HG03039 (cell line): Measurements from ENCODE around the gene SNX3.
"Not testable (repeated sequence)": the region's sequence is repeated elsewhere in the genome, so short reads cannot be mapped to it uniquely, and the experiment has no call there.

Experiments
- ATAC-seq: cut with Tn5 transposase; IDR thresholded peaks from one replicate; pipeline ENCODE4 v1.9.1; 2021; ENCODE audit warnings: mild to moderate bottlenecking, moderate library complexity; ENCODE audit not compliant: unreplicated experiment

Gene SNX3

GRCh38 chr6:108263371-108263770 lies 2.5 kb upstream of the SNX3 start:
- no peak for ATAC-seq

GRCh38 chr6:108260126-108260808 lies 573 bp downstream of the SNX3 start:
- ATAC-seq = peak; percentile 5

DNA sequence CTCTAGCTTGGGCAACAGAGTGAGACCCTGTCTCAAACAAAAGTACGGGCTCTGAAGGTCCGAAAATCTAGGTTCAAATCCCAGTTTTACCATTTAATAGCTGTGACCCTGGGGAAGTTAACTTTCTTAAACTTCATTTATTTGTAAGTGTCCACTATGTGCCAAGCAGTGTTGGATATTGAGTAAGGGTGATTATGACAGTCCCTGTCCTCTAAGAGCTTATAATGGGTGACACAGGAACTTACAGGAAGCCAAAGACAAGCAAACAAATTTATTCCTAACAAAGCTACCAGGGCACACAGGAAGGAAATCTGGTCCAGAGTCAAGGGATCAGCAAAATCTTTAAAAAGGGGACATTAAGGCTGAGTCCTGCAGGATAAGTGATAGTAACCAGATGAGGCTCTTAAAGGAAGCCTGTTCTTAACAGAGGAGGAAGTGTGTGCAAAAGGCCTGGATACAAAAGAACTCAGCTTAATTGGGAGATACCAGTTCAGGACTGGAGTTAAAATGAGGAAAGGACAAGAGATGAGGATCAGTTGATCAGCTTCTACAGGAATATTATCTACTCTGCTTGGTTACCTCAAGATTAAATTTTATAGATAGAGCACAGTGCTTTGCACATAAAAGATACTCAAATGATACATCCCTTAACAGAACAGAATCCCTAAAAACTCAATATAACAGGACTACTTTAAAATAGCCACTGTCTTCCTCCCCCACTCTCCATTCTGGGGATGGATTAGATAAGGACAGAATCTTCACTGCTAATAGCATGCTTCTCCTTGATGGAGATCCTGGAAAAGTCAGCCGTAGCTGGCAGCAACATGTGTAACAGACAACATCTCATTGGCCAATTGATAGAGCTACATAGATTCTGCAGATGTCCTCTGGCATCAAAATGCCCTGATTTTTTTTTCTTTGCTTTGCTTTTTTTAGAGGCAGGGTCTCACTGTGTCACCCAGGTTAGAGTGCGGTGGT lies 6.1 kb downstream of the SNX3 start:
- no peak for ATAC-seq

- ATAC-seq = no peak
These were observed 7.6 kb downstream of the SNX3 start for GRCh38 chr6:108253241-108253640.

- no peak for ATAC-seq
These were observed 8.8 kb downstream of the SNX3 start for GRCh38 chr6:108252055-108252454.

DNA sequence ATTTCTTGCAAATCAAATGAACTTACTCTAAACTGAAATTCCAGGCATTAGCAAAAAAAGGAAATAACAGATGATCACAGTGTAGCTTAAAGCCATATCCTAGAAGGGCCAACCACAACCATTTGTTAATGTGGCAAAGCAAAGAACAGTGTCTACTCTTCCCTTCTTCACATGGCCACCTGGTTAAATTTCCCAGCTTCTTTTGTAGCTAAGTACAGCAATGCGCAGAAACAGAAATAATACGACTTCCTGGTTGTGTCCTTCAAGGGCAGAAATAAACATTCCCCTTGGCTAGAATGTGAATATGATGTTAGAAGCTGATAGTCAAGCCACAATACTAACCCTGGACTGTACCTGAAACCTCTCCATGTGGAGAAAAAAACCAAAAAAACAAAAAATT lies 9.6 kb downstream of the SNX3 start:
- ATAC-seq = no peak

DNA sequence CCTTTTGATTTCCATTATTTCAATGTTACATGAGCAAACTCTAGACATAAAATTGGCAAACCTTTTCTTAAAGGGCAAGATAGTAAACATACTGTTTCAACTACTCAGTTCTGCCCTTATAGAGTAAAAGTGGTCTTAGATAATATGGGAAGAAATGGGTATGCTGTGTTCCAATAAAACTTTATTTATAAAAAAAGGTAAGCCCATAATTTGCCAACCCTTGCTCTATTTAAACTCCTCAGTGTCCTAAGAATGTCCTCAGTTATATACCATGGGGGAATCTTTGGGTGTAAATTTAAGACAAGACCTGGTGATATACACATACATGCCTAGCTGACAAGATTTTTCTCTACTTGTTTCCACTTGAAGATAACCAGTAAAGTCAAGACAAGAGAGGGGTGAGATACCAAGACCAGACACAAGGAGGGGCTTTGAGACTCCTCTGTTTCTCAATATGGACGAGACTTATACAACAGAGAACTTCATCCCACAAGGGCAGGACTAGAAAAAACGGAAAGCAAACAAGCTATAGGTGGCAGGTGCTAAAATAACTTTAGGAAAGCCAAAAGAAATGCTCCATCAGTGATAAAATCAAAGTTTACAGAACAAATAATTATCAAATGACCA lies 10.5 kb downstream of the SNX3 start:
- ATAC-seq = no peak

DNA sequence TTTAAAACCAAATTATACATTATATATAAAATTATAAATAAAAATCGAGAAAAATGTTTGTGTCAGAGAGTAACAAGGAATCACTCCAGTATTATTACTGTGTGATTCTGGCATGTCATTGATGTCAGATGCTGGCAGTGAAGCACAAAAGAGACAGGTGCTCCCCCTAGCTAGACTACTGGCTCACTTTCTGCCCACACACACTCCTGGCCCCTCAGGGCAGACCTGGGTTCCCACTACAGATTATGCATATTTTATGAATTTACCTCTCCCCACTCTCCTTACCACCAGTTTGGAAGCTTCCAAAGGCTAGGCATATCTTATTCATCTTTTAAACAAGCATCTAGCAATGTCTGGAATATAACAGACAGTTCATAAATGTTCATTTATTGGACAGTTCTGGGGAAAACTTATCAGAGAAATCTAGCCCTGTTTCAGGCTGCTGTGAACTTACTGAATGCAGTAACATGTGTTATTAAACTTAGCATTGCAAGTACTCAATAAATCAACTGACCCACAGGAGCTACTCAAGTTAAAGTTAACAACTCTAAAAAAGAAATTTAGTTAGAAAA lies 12.8 kb downstream of the SNX3 start:
- no peak for ATAC-seq

DNA sequence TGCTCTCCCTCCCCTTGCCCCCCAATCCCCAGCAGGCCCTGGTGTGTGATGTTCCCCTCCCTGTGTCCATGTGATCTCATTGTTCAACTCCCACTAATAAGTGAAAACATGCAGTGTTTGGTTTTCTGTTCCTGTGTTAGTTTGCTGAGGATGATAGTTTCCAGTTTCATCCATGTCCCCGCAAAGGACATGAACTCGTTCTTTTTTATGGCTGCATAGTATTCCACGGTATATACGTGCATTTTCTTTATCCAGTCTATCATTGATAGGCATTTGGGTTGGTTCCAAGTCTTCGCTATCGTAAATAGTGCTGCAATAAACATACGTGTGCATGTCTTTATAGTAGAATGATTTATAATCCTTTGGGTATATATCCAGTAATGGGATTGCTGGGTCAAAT lies 15.7 kb downstream of the SNX3 start:
- ATAC-seq = not testable (repeated sequence)

DNA sequence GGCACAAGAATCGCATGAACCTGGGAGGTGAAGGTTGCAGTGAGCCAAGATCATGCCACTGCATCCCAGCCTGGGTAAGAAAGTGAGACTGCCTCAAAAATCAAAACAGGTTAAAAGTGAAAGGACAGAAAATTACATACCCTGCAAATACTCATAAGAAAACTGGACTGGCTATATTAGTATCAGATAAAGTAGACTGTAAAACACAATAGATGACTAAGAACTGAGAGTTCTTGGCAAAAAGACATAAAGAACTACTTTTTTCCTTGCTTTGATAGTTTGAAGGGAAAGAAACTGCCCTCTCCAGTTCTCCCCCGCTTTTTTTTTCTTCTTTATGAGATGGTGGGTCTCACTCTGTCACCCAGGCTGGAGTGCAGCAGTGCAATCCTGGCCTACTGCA lies 17.0 kb downstream of the SNX3 start:
- no peak for ATAC-seq

GRCh38 chr6:108242721-108243120 lies 18.1 kb downstream of the SNX3 start:
- no peak for ATAC-seq

DNA sequence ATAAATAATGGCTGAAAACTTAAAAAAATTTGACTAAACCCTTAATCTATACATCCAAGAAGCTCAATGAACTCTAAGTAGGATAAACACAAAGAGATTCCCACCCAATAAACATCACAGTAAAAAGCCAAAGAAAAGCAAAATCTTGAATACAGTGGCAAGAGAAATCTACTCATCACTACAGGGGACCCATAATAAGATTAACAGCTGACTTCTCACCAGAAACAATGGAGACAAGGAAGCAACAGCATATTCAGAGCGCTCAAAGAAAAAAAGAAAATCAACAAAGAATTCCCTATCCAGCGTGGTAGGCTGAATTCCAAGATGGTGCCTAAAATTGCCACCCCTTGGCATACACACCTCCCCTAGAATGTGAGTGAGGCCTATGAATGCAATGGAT lies 18.6 kb downstream of the SNX3 start:
- ATAC-seq = no peak

DNA sequence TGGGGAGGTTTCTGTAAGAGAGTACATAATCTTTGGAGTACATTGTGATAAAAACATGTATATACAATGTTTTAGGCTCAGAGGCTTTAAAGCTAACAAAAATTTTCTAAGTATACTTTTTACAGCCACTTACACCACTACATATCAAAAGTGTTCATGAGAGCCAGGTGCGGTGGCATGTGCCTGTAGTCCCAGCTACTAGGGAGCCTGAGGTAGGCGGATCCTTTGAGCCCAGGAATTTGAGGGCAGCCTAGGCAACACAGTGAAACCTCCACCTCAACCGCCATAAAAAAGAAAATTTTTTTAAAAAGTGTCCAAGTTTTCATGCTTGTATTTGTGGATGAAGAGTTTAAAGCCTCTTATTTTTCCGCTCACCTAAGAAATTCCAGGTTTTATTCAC lies 22.5 kb downstream of the SNX3 start:
- ATAC-seq = no peak

DNA sequence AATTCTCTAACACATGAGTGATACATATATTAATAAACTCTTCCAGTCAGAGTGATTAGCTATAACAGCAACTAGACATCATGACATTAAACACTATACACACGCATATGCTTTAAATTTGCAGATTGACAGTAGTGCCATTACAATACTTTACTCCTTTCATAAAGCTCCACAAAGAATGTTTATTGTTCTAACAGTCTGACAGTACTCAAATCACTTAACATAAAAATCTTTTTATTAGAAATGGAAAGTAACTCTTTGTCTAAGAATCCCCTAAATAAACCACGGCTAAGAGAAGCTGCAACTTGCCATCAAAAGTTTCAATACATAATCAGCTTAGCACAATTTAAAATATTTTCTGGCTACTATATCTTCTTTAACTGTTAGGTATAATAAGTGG lies 24.0 kb downstream of the SNX3 start:
- ATAC-seq = no peak

GRCh38 chr6:108235127-108235526 lies 25.7 kb downstream of the SNX3 start:
- no peak for ATAC-seq

GRCh38 chr6:108228416-108228815 lies 32.4 kb downstream of the SNX3 start:
- ATAC-seq = no peak

DNA sequence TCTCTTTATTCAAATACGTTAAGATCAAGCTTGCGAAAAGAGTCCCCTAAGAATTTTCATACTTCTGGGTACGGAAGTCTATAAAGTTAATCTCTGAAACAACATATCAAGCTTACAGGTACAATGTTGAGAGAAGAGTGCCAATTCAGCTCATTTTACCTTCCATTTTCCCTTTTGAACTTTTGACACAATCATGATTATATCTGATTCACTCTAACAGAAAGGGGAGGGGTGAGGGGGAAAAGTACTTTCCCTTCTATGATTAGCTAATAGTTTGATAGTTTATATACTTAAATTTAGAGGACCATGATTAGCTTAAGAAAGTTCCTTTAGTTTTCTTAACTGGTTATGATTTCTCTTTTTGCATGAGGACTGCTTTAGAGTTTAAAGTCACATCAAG lies 33.5 kb downstream of the SNX3 start:
- no peak for ATAC-seq

DNA sequence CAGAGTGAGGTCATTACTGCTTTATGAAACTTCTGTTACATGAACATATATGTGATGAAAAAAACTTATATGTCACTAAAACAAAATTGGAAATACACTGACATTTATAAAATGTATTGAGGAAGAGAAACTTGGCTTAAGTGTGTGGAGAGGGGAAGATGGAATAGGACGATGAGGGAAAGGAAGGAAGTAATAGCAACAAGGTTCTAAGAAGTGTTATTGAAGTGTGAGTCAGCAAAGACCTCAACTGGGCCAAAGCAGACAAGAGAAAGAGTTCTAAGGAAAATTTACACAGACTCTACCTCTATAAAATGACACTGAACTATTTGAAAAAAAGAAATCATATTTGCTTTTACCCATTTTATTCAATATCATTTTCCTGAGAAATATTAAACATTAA lies 38.3 kb downstream of the SNX3 start:
- ATAC-seq = no peak

DNA sequence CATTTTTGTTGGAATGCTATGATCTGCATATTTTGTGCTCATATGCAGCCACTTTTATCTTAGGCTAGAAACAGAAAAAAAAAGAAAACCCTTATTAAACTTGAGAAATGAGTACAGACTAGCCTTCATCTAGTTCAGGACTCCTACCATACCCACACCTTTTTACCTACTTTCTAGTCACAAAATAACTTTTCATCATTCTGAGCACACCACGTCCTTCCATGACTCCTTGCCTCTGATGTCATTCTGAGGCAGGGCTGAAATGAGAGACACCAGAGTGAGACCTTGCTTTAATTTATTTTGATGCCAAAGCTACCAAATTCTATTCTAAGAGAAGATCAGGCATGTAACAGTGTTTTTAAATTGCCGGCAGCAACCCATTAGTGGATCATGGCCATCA lies 38.8 kb downstream of the SNX3 start:
- no peak for ATAC-seq

- ATAC-seq = no peak
These were observed 49.2 kb downstream of the SNX3 start for GRCh38 chr6:108211671-108212070.

DNA sequence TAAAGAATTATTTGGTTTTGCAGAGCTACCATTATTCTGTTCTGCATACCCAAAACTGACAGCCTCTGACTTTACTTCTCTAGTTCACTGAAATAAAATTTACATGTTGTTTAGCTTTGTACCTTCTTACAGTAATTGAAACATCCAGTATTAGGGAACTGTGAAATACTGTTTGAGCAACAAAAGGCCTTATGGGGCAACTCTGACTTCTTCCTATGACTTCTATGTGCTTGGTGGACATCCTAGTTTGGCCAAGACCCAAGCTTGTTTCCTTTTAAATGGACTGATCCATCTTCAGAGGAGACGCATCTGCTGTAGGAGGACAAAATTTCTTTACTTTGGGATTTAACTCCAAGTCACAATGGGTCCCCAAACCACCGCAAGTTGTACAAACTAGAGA lies 50.3 kb downstream of the SNX3 start:
- ATAC-seq = no peak
